Cardiac atrium fibroblast (primary cell): ENCODE results near the gene GFRA3. TPM values are rescaled to one million over a fixed set of nuclear protein-coding genes. Genes with fewer than 3 reads are reported as not detected.

Experiments
- total RNA-seq: library from RNA; depleted of rRNA; stranded (reverse); fragments of >200 nt; gene quantifications from 2 replicates; pipeline ENCODE4 v1.2.3, GENCODE V29; 2015

GFRA3 gene
- total RNA-seq: not detected in 2 replicates

GRCh38 chr5:138274189-138274853 lies at the start of gene GFRA3:
TSS of gene GFRA3 (minus strand) at chr5:138274621. CDS start at chr5:138274424, 197 bp downstream.

GRCh38 chr5:138213161-138214029 lies 61.0 kb downstream of the GFRA3 start, which contains the start of gene CDC23:
TSS of gene CDC23 (minus strand) at chr5:138213323. CDS start at chr5:138213312, 11 bp downstream.

Other genes starting within 250 kb of the GFRA3 start
- gene FAM13B, start 241.5 kb downstream of the GFRA3 start, total RNA-seq: 5.8 and 6.8 TPM in 2 replicates
- gene WNT8A, start 190.6 kb downstream of the GFRA3 start, total RNA-seq: not detected in 2 replicates
- gene NME5, start 135.2 kb downstream of the GFRA3 start, total RNA-seq: 0.18 and 1.9 TPM in 2 replicates
- 16.0 and 29.8 TPM in 2 replicates for gene BRD8, start 96.0 kb downstream of the GFRA3 start, total RNA-seq
- gene KIF20A, start 95.5 kb downstream of the GFRA3 start, total RNA-seq: 14.6 and 15.9 TPM in 2 replicates
- 20.9 and 21.9 TPM in 2 replicates for gene CDC23, start 61.3 kb downstream of the GFRA3 start, total RNA-seq
- gene CDC25C, start 57.2 kb upstream of the GFRA3 start, total RNA-seq: 0.54 and 4.4 TPM in 2 replicates
- gene FAM53C, start 63.6 kb upstream of the GFRA3 start, total RNA-seq: 25.4 and 26.2 TPM in 2 replicates
- gene KDM3B, start 78.1 kb upstream of the GFRA3 start, total RNA-seq: 15.7 and 30.1 TPM in 2 replicates
- gene REEP2, start 164.4 kb upstream of the GFRA3 start, total RNA-seq: 7.9 and 8.3 TPM in 2 replicates
- gene EGR1, start 190.9 kb upstream of the GFRA3 start, total RNA-seq: 30.8 and 64.1 TPM in 2 replicates